Activated naive CD4-positive, alpha-beta T cell treated with anti-CD3 and anti-CD28 coated beads for 36 hours (primary cell): Measurements from ENCODE around the gene WDR31. TPM values are rescaled to one million over a fixed set of nuclear protein-coding genes. Genes with fewer than 3 reads are reported as not detected.
A peak's percentile ranks its signal among the peaks of the same experiment; 100 is the strongest.

Experiments
- CTCF ChIA-PET: fragments of 350-600 bp; sonication (Branson Sonifier 250); formaldehyde crosslinking; loops from one replicate; lab custom pipeline; 2021; ENCODE audit warnings: antibody characterized with exemption; lab: Charles Lee
- DNase-seq: peaks from one replicate; pipeline ENCODE4 v3.0.0-alpha.2; 2020
- H3K27ac Mint-ChIP-seq: one replicate; pipeline ENCODE4 v1.8.0; 2021; ENCODE audit warnings: mild to moderate bottlenecking, mixed read lengths
- H3K27me3 Mint-ChIP-seq: one replicate; pipeline ENCODE4 v1.8.0; 2021; ENCODE audit warnings: low read depth, mixed read lengths
- H3K36me3 Mint-ChIP-seq: one replicate; pipeline ENCODE4 v1.8.0; 2021; ENCODE audit warnings: low read depth, mixed read lengths
- H3K4me1 Mint-ChIP-seq: one replicate; pipeline ENCODE4 v1.8.0; 2021; ENCODE audit warnings: low read depth, mixed read lengths
- H3K4me3 Mint-ChIP-seq: one replicate; pipeline ENCODE4 v1.8.0; 2021; ENCODE audit warnings: mild to moderate bottlenecking, moderate library complexity, mixed read lengths
- H3K9me3 Mint-ChIP-seq: one replicate; pipeline ENCODE4 v1.8.0; 2021; ENCODE audit warnings: mixed read lengths
- intact Hi-C: fragments of 100-400 bp; cut with micrococcal nuclease; formaldehyde crosslinking; loops from one replicate; pipeline ENCODE4 v1.15.1; 2023
- total RNA-seq, 2 experiments: library from RNA; stranded (reverse); gene quantifications; one replicate each; pipeline ENCODE4 v1.2.3, GENCODE V29; 2021

WDR31 gene
- total RNA-seq, 2 experiments from 2014 or later, result 0.81 to 0.88 TPM

GRCh38 chr9:113349445-113350094 lies 9.5 kb upstream of the WDR31 start, which contains the start of gene BSPRY:
BSPRY (plus strand) TSS chr9:113349541; CDS start chr9:113349580, 39 bp downstream.
- peaks cover 61% of the 10 kb centered on the region for H3K4me1 Mint-ChIP-seq
- H3K4me3 Mint-ChIP-seq, result peak within 1 kb of the TSS; percentile 87
- no peaks in the 10 kb centered on the region for H3K9me3 Mint-ChIP-seq
- H3K27me3 Mint-ChIP-seq, result peaks cover 26% of the 10 kb centered on the region
- intact Hi-C loops, result loop anchor here (1.0 to 2.0 kb wide), 4 partner anchors 51 to 232 kb away; partner anchors contain the start of genes ALAD, CDC26 and PRPF4
- peak within 1 kb of the TSS; percentile 84 for H3K27ac Mint-ChIP-seq
- DNase-seq, result peak; percentile 42
- CTCF ChIA-PET, result interaction anchor here (1.0 to 1.9 kb wide), 6 partner anchors 9 to 77 kb away, joined by 3 to 8 read pairs (median 4); partner anchors contain the start of genes CDC26, PRPF4 and WDR31
- no peaks in the 10 kb centered on the region for H3K36me3 Mint-ChIP-seq

GRCh38 chr9:113349066-113349444 lies 9.0 kb upstream of the WDR31 start:
- H3K27ac Mint-ChIP-seq, result no peak overlapping the region
- H3K36me3 Mint-ChIP-seq, result no peaks in the 10 kb centered on the region
- peaks cover 61% of the 10 kb centered on the region for H3K4me1 Mint-ChIP-seq
- intact Hi-C loops, result loop anchor here (1.0 kb wide), 1 partner anchor 232 kb away; no protein-coding TSS in a partner anchor
- CTCF ChIA-PET, result interaction anchor here (0.8 to 1.7 kb wide), 5 partner anchors 17 to 76 kb away, joined by 3 to 5 read pairs (median 3); no protein-coding TSS in a partner anchor
- peak overlapping the region; percentile 73 for H3K4me3 Mint-ChIP-seq
- H3K27me3 Mint-ChIP-seq, result peaks cover 26% of the 10 kb centered on the region
- DNase-seq, result no peak
- no peaks in the 10 kb centered on the region for H3K9me3 Mint-ChIP-seq

- no peaks in the 10 kb centered on the region for H3K9me3 Mint-ChIP-seq
- no peak for DNase-seq
- H3K27ac Mint-ChIP-seq, result no peak overlapping the region
- peaks cover 64% of the 10 kb centered on the region for H3K4me1 Mint-ChIP-seq
- peak overlapping the region; percentile 22 for H3K4me3 Mint-ChIP-seq
- H3K36me3 Mint-ChIP-seq, result no peaks in the 10 kb centered on the region
- CTCF ChIA-PET, result interaction anchor here (0.7 to 1.3 kb wide), 5 partner anchors 38 to 230 kb away, joined by 3 to 5 read pairs (median 3); no protein-coding TSS in a partner anchor
- peaks cover 22% of the 10 kb centered on the region for H3K27me3 Mint-ChIP-seq
- intact Hi-C loops, result loop anchor here (1.0 kb wide), 2 partner anchors 8 to 62 kb away; partner anchors contain the start of genes C9orf43, POLE3 and WDR31
Measured at GRCh38 chr9:113348437-113348836, 8.4 kb upstream of the WDR31 start.

- intact Hi-C loops, result no loop called here
- CTCF ChIA-PET, result interaction anchor here (1.2 kb wide), 1 partner anchor 56 kb away, joined by 5 read pairs; the partner anchor contains the start of gene ALAD
Measured at GRCh38 chr9:113345671-113346070, 5.6 kb upstream of the WDR31 start.

GRCh38 chr9:113345190-113345589 lies 5.1 kb upstream of the WDR31 start:
- peaks cover 62% of the 10 kb centered on the region for H3K4me1 Mint-ChIP-seq
- intact Hi-C loops, result no loop called here
- CTCF ChIA-PET, result interaction anchor here (1.2 kb wide), 1 partner anchor 56 kb away, joined by 5 read pairs; the partner anchor contains the start of gene ALAD

More at GRCh38 chr9:113345671-113346070, 5.6 kb upstream of the WDR31 start:
- peak overlapping the region; percentile 73 for H3K27ac Mint-ChIP-seq
- H3K4me1 Mint-ChIP-seq, result peaks cover 62% of the 10 kb centered on the region
- peaks cover 5% of the 10 kb centered on the region for H3K27me3 Mint-ChIP-seq
- H3K36me3 Mint-ChIP-seq, result no peaks in the 10 kb centered on the region
- H3K4me3 Mint-ChIP-seq, result no peak overlapping the region
- H3K9me3 Mint-ChIP-seq, result no peaks in the 10 kb centered on the region
- DNase-seq, result no peak

DNA sequence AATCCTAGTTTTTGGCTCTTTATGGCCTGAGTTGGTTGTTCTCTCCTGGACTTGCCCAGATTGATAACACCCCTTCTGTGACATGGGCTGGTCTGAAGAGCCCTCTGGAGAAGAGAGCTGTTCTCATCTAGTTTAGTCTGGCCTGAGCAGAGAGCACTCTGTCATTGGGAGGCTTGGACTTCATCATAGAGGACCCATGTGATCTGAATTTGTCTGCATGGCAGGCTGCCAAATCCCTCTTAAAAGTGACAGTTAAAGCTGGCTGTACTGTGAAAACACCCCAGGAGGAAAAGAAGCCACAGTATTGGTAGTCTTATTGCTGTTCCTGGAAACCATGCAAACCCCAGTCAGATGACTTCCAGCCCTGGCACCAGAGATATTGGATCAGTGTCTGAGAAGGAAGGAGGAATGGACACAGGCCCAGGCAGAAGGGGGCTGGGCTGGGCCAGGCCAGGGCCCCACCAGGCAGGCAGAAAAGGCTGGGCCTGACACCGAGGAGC lies 3.7 kb upstream of the WDR31 start:
- DNase-seq, result peak; percentile 48
- Mint-ChIP-seq H3K4me1 (peaks cover 62% of the 10 kb centered on the region), H3K9me3 (no peaks in the 10 kb centered on the region), H3K27ac (peak overlapping the region; percentile 50), H3K27me3 (peaks cover 4% of the 10 kb centered on the region), H3K4me3 (no peak overlapping the region), H3K36me3 (no peaks in the 10 kb centered on the region)
- CTCF ChIA-PET, result no interaction called here
- intact Hi-C loops, result no loop called here

More at GRCh38 chr9:113345190-113345589, 5.1 kb upstream of the WDR31 start:
- H3K4me3 Mint-ChIP-seq, result no peak overlapping the region
- DNase-seq, result no peak
- H3K27ac Mint-ChIP-seq, result peak overlapping the region; percentile 73
- H3K36me3 Mint-ChIP-seq, result no peaks in the 10 kb centered on the region
- peaks cover under 1% of the 10 kb centered on the region for H3K27me3 Mint-ChIP-seq
- no peaks in the 10 kb centered on the region for H3K9me3 Mint-ChIP-seq

GRCh38 chr9:113341712-113342410 lies 1.8 kb upstream of the WDR31 start:
- Mint-ChIP-seq H3K4me3 (no peak overlapping the region), H3K9me3 (no peaks in the 10 kb centered on the region), H3K36me3 (no peaks in the 10 kb centered on the region), H3K4me1 (peaks cover 51% of the 10 kb centered on the region), H3K27ac (no peak overlapping the region), H3K27me3 (peaks cover 4% of the 10 kb centered on the region)
- CTCF ChIA-PET, result interaction anchor here (0.6 to 1.6 kb wide), 2 partner anchors 8 to 24 kb away, joined by 3 read pairs; no protein-coding TSS in a partner anchor
- DNase-seq, result peak; percentile 25
- intact Hi-C loops, result loop anchor here (2.0 kb wide), 3 partner anchors 59 to 239 kb away; partner anchors contain the start of genes ALAD, FKBP15 and SLC31A1

- DNase-seq, result no peak
- CTCF ChIA-PET, result no interaction called here
- intact Hi-C loops, result no loop called here
- H3K4me3 Mint-ChIP-seq, result no peak overlapping the region
- no peaks in the 10 kb centered on the region for H3K9me3 Mint-ChIP-seq
- H3K4me1 Mint-ChIP-seq, result peaks cover 29% of the 10 kb centered on the region
- H3K27ac Mint-ChIP-seq, result no peak overlapping the region
- H3K36me3 Mint-ChIP-seq, result no peaks in the 10 kb centered on the region
- peaks cover 4% of the 10 kb centered on the region for H3K27me3 Mint-ChIP-seq
Measured at GRCh38 chr9:113337714-113338113, 2.4 kb downstream of the WDR31 start.

GRCh38 chr9:113331780-113332179 lies 8.3 kb downstream of the WDR31 start:
- CTCF ChIA-PET, result no interaction called here
- Mint-ChIP-seq H3K27me3 (no peaks in the 10 kb centered on the region), H3K9me3 (no peaks in the 10 kb centered on the region), H3K4me3 (no peak overlapping the region), H3K36me3 (no peaks in the 10 kb centered on the region), H3K4me1 (no peaks in the 10 kb centered on the region), H3K27ac (no peak overlapping the region)
- intact Hi-C loops, result no loop called here
- no peak for DNase-seq

DNA sequence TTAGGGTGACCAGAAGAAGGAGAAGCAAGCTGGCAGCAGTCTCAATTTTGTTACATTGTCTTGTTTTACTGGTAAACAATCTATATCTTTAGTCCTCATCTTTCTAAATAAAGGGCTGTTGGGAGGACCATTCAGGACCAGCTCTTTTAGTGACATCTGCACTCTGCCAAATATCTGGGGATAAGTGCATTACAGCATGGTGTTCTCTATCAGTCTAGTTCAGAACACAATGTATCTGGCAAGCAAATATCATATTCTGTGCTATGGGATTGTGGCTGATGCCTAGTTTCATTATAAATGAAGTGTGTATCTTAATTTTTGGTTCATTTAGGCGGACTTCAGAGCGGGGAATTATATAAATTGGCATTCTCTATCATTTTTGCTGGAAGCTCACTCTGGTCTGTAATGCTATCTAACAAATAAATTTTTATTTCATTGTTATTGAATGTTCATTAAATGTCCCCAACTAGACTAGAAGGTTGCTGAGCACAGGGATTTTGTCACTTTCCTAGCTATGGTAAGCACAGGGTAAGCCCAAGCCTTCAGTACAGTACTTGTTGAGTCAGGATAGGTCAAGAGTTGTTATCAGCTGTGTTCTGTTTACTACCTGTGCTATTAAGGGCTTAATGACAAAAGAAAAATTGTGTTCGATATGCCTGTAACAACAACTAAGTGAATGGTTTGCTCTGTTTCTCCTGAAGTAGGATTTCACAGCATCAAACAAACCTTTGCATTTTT lies 11.9 kb downstream of the WDR31 start:
- no peak for DNase-seq
- H3K36me3 Mint-ChIP-seq, result no peaks in the 10 kb centered on the region
- no peak overlapping the region for H3K4me3 Mint-ChIP-seq
- no peak overlapping the region for H3K27ac Mint-ChIP-seq
- CTCF ChIA-PET, result no interaction called here
- no peaks in the 10 kb centered on the region for H3K4me1 Mint-ChIP-seq
- intact Hi-C loops, result no loop called here
- H3K9me3 Mint-ChIP-seq, result no peaks in the 10 kb centered on the region
- no peaks in the 10 kb centered on the region for H3K27me3 Mint-ChIP-seq

DNA sequence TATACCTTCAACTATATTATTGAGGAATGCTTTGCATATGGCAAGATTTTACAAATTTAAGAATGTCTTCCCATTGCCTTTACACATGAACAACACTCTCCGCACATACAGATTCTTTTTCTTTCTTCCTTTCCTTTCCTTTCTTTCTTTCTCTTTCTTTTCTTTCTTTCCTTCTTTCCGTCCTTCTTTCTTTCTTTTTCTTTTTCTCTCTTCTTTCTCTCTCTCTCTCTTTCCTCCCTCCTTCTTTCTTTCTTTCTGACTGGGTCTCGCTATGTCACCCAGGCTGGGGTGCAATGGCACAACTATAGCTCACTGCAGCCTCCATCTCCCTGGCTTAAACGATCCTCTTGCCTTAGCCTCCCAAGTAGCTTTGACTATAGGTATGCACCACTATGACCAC lies 13.8 kb downstream of the WDR31 start:
- H3K9me3 Mint-ChIP-seq, result no peaks in the 10 kb centered on the region
- CTCF ChIA-PET, result interaction anchor here (0.6 kb wide), 2 partner anchors 62 to 77 kb away, joined by 3 read pairs; no protein-coding TSS in a partner anchor
- H3K27me3 Mint-ChIP-seq, result no peaks in the 10 kb centered on the region
- H3K4me3 Mint-ChIP-seq, result no peak overlapping the region
- H3K36me3 Mint-ChIP-seq, result no peaks in the 10 kb centered on the region
- intact Hi-C loops, result no loop called here
- no peaks in the 10 kb centered on the region for H3K4me1 Mint-ChIP-seq
- DNase-seq, result no peak
- no peak overlapping the region for H3K27ac Mint-ChIP-seq
